HT-29 (cell line): ENCODE measurements around the gene CDKAL1. TPM values are rescaled to one million over a fixed set of nuclear protein-coding genes. Genes with fewer than 3 reads are reported as not detected.
"Not testable (repeated sequence)": the region's sequence is repeated elsewhere in the genome, so short reads cannot be mapped to it uniquely, and the experiment has no call there.

Source experiments
- DNase-seq: peaks from one replicate; pipeline ENCODE4 v3.0.0-alpha.2; 2015; ENCODE audit warnings: low spot score
- total RNA-seq: library from RNA; depleted of rRNA; stranded (reverse); fragments of >200 nt; shearing (Covaris generic); gene quantifications from 2 replicates; pipeline ENCODE4 v1.2.3, GENCODE V29; 2014

CDKAL1 gene
- total RNA-seq, 1 experiment from 2014 or later, result 9.8 TPM

GRCh38 chr6:21005816-21006570, 471.7 kb downstream of the CDKAL1 start:
- peak; percentile 67 for DNase-seq

- DNase-seq, result no peak
Observed at GRCh38 chr6:21019614-21020013, 485.4 kb downstream of the CDKAL1 start.

- DNase-seq, result peak; percentile 94
Observed at GRCh38 chr6:21022343-21023107, 488.3 kb downstream of the CDKAL1 start.

GRCh38 chr6:21023210-21023609, 489.0 kb downstream of the CDKAL1 start:
- DNase-seq, result peak; percentile 21

- DNase-seq, result no peak
Observed at GRCh38 chr6:21024616-21025015, 490.4 kb downstream of the CDKAL1 start.

GRCh38 chr6:21026576-21027273, 492.5 kb downstream of the CDKAL1 start:
- DNase-seq, result no peak

- no peak for DNase-seq
Observed at GRCh38 chr6:21027507-21027906, 493.2 kb downstream of the CDKAL1 start.

- no peak for DNase-seq
Observed at GRCh38 chr6:21031182-21031581, 496.9 kb downstream of the CDKAL1 start.

- no peak for DNase-seq
Observed at GRCh38 chr6:21033084-21033483, 498.8 kb downstream of the CDKAL1 start.

- peak; percentile 27 for DNase-seq
Observed at GRCh38 chr6:21033575-21034026, 499.3 kb downstream of the CDKAL1 start.

GRCh38 chr6:21034345-21034744, 500.1 kb downstream of the CDKAL1 start:
- DNase-seq, result no peak

GRCh38 chr6:21037453-21037852, 503.2 kb downstream of the CDKAL1 start:
- DNase-seq, result no peak

GRCh38 chr6:21039926-21040325, 505.7 kb downstream of the CDKAL1 start:
- no peak for DNase-seq

- DNase-seq, result no peak
Observed at GRCh38 chr6:21045135-21045700, 511.0 kb downstream of the CDKAL1 start.

- no peak for DNase-seq
Observed at GRCh38 chr6:21046276-21046675, 512.0 kb downstream of the CDKAL1 start.

GRCh38 chr6:21048047-21048446, 513.8 kb downstream of the CDKAL1 start:
- no peak for DNase-seq

GRCh38 chr6:21049148-21049547, 514.9 kb downstream of the CDKAL1 start:
- DNase-seq, result no peak

- no peak for DNase-seq
Observed at GRCh38 chr6:21049572-21049971, 515.3 kb downstream of the CDKAL1 start.

GRCh38 chr6:21050935-21051334, 516.7 kb downstream of the CDKAL1 start:
- no peak for DNase-seq

- DNase-seq, result no peak
Observed at GRCh38 chr6:21051777-21052176, 517.5 kb downstream of the CDKAL1 start.

GRCh38 chr6:21053612-21054011, 519.4 kb downstream of the CDKAL1 start:
- DNase-seq, result no peak

GRCh38 chr6:21055480-21055879, 521.2 kb downstream of the CDKAL1 start:
- not testable (repeated sequence) for DNase-seq
